Loucy (cell line): ENCODE measurements around the gene SHANK3.

ENCODE experiments used
- H2AFZ ChIP-seq: fragments of 200-600 bp; sonication (generic); 2 replicates; pipeline ENCODE4 v1.6.0; 2016; ENCODE audit warnings: antibody characterized with exemption, mild to moderate bottlenecking, low read length, moderate library complexity
- H3F3A ChIP-seq: fragments of 200-600 bp; 2 replicates; pipeline ENCODE4 v1.6.0; 2016; ENCODE audit warnings: antibody characterized with exemption, low read depth, mild to moderate bottlenecking
- H3K27me3 ChIP-seq: fragments of 200-600 bp; sonication (generic); 2 replicates; pipeline ENCODE4 v1.6.1; 2014; ENCODE audit warnings: low read length, mild to moderate bottlenecking; ENCODE audit not compliant: insufficient read depth, poor library complexity, severe bottlenecking
- H3K36me3 ChIP-seq: fragments of 200-600 bp; sonication (generic); 2 replicates; pipeline ENCODE4 v1.6.1; 2016; ENCODE audit warnings: low read length; ENCODE audit not compliant: insufficient read depth
- H3K4me1 ChIP-seq: fragments of 200-600 bp; sonication (generic); 2 replicates; pipeline ENCODE4 v1.5.1; 2014; ENCODE audit warnings: low read length, mild to moderate bottlenecking; ENCODE audit not compliant: insufficient read depth, poor library complexity, severe bottlenecking
- H3K4me2 ChIP-seq: fragments of 200-600 bp; sonication (generic); 2 replicates; pipeline ENCODE4 v1.6.0; 2014; ENCODE audit warnings: antibody characterized with exemption, low read length, low read depth, mild to moderate bottlenecking; ENCODE audit not compliant: poor library complexity, severe bottlenecking
- H3K4me3 ChIP-seq: fragments of 200-600 bp; sonication (generic); 2 replicates; pipeline ENCODE4 v1.5.1; 2014; ENCODE audit warnings: low read length, mild to moderate bottlenecking, mixed read lengths; ENCODE audit not compliant: poor library complexity, severe bottlenecking
- H3K79me2 ChIP-seq: fragments of 200-600 bp; sonication (generic); 2 replicates; pipeline ENCODE4 v1.6.1; 2014; ENCODE audit warnings: low read length; ENCODE audit not compliant: insufficient read depth
- H3K9ac ChIP-seq: fragments of 200-600 bp; sonication (generic); 2 replicates; pipeline ENCODE4 v1.6.0; 2014; ENCODE audit warnings: mild to moderate bottlenecking, low read depth, low read length, moderate library complexity; ENCODE audit not compliant: poor library complexity, severe bottlenecking
- H3K9me2 ChIP-seq: fragments of 200-600 bp; sonication (generic); replicated peaks from 2 replicates; pipeline ENCODE4 v1.6.1; 2016; ENCODE audit warnings: low read depth, low read length, mixed read lengths
- H3K9me3 ChIP-seq: fragments of 200-600 bp; sonication (generic); 2 replicates; pipeline ENCODE4 v1.6.1; 2014; ENCODE audit warnings: mild to moderate bottlenecking, antibody characterized with exemption, low read length, low read depth; ENCODE audit not compliant: insufficient read depth
- H4K20me1 ChIP-seq: fragments of 200-600 bp; sonication (generic); 2 replicates; pipeline ENCODE4 v1.6.0; 2014; ENCODE audit warnings: antibody characterized with exemption, low read length, mild to moderate bottlenecking; ENCODE audit not compliant: insufficient read depth, poor library complexity, severe bottlenecking
- EZH2phosphoT487 ChIP-seq: fragments of 200-600 bp; IDR thresholded peaks from 2 replicates; pipeline ENCODE4 v1.6.1; 2018; ENCODE audit warnings: antibody characterized with exemption, mild to moderate bottlenecking, moderate library complexity, borderline replicate concordance
- TF ChIP-seq, protein P1 (sequence below): fragments of 200-600 bp; sonication (generic); conservative IDR thresholded peaks from 2 replicates; pipeline ENCODE4 v1.5.1; 2014; ENCODE audit warnings: mild to moderate bottlenecking, antibody characterized with exemption, low read length

SHANK3 gene

DNA sequence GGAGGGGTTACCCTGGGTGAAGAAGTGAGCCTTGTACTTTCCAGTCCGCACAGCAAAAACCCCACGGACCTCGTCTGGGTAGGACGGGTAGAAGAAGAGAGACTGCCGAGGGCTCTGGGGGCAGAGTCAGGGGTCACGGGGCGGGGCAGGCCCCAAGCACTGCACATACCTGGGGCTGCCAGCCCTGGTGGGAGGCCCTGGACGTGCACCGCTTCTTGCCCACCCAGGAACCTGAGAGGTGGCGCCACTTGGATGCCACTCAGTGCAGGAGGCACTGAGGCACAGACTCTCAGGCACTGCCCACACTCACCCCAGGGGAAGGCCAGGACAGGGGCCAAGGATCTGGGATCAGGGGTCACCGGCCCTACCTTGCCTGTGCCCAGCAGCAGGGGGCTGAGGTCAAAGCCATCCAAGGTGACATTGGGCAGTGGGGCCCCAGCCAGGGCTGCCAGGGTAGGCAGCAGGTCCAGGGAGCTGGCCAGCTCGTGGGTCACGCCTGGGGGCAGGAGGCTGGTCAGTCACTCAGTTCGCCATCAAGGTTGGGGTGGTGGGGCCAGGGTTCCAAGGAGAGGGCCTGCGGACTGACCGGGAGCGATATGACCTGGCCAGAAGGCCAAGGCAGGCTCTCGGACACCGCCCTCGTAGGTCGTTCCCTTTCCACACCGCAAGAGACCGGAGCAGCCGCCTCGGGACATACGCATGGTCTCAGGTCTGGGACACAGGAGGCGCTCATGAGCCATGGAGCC lies 46.9 kb upstream of the SHANK3 start:
- no peaks in the 10 kb centered on the region for H3K9me2 ChIP-seq
- no peak overlapping the region for H3K4me3 ChIP-seq
- 0 out of 2 replicates have a peak, but pooled peaks cover 4% of the 10 kb centered on the region for H3F3A ChIP-seq
- H3K79me2 ChIP-seq, result 0 out of 2 replicates have a peak, but pooled peaks cover 7% of the 10 kb centered on the region
- H3K27me3 ChIP-seq, result no peaks in the 10 kb centered on the region
- no peaks in the 10 kb centered on the region for H3K36me3 ChIP-seq
- H3K9ac ChIP-seq, result no peak overlapping the region
- no peaks in the 10 kb centered on the region for H3K9me3 ChIP-seq
- H3K4me1 ChIP-seq, result peaks cover 40% of the 10 kb centered on the region
- TF ChIP-seq EZH2phosphoT487, result no peak
- TF ChIP-seq, protein P1, sequence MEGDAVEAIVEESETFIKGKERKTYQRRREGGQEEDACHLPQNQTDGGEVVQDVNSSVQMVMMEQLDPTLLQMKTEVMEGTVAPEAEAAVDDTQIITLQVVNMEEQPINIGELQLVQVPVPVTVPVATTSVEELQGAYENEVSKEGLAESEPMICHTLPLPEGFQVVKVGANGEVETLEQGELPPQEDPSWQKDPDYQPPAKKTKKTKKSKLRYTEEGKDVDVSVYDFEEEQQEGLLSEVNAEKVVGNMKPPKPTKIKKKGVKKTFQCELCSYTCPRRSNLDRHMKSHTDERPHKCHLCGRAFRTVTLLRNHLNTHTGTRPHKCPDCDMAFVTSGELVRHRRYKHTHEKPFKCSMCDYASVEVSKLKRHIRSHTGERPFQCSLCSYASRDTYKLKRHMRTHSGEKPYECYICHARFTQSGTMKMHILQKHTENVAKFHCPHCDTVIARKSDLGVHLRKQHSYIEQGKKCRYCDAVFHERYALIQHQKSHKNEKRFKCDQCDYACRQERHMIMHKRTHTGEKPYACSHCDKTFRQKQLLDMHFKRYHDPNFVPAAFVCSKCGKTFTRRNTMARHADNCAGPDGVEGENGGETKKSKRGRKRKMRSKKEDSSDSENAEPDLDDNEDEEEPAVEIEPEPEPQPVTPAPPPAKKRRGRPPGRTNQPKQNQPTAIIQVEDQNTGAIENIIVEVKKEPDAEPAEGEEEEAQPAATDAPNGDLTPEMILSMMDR, result peak; percentile 43; the same call in 1 of the 2 replicates
- no peak overlapping the region for H3K4me2 ChIP-seq
- H2AFZ ChIP-seq, result no peak overlapping the region
- H4K20me1 ChIP-seq, result no peaks in the 10 kb centered on the region

DNA sequence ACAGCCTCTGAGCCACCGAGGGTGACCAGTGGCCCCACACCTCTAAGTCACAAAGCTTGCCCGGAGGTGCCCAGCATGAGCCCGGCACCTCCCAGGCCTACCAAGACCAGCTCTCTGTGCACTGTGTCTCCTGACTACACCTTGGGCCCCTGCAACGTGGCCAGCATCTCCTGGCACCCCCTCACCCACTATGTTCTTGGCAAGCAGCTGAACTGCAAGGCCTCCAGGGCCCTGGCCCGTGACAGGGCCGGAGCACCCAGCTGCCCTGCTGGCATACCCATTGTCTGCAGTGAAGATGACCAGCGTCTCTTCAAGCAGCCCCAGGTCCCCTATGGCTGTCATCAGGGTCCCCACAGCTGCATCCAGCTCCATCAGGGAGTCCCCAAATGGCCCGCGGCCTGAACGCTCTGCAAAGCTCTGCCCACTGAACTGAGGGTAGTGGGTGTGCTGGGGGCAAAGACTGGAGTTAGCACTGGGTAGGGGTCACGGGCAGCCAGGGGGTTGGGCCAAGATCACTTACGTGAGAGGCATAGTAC lies 46.2 kb upstream of the SHANK3 start:
- Histone ChIP-seq H3K9me2 (no peaks in the 10 kb centered on the region), H3K9ac (no peak overlapping the region), H3K4me1 (peaks cover 35% of the 10 kb centered on the region), H3K27me3 (no peaks in the 10 kb centered on the region), H2AFZ (no peak overlapping the region), H3K9me3 (no peaks in the 10 kb centered on the region), H3K79me2 (0 out of 2 replicates have a peak, but pooled peaks cover 7% of the 10 kb centered on the region), H3F3A (0 out of 2 replicates have a peak, but pooled peaks cover 4% of the 10 kb centered on the region), H3K4me3 (no peak overlapping the region), H4K20me1 (no peaks in the 10 kb centered on the region), H3K4me2 (peak overlapping the region; percentile 91), H3K36me3 (no peaks in the 10 kb centered on the region)
- no peak for TF ChIP-seq EZH2phosphoT487
- TF ChIP-seq, protein P1, result 0 out of 2 replicates have a peak, but pooled peaks have one; percentile 3

DNA sequence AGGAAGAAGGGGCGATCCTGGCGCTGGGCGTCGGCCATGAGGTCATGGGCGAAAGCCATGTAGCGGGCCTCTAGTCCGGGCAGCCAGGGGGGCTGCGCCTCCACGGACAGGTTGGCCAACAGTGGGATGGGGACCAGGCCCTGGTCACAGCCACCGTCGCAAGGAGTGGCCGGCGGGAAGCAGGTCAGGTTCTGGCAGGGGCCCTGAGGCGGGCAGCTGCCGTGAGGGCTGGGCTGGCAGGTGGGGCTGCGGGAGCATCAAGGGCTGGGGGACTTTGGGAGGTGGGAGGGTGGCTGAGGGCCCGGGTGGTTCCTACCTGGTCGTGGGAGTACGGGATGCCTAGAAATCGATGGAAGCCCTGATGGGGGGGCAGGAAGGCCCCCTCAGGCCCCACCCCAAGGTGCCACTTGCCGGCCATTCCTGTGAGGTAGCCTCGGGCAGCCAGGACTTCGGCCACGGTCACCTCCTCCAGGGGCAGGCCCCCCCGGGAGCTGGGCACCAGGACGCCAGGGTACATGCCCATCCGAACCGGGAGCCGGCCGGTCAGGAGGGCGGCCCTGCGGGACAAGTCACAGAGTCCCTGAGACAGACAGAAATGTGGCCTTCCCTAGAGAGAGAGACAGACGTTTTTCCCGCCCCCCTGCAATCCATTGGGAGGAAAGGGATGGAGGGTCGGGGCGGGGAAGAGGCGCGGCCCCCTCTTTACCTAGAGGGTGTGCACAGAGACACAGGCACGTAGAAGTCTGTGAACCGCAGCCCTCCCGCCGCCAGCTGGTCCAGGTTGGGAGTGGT lies 45.6 kb upstream of the SHANK3 start:
- Histone ChIP-seq H3K36me3 (no peaks in the 10 kb centered on the region), H3K9me2 (no peaks in the 10 kb centered on the region), H3K9ac (peak overlapping the region; percentile 97), H3K4me3 (peak overlapping the region; percentile 98), H3F3A (no peaks in the 10 kb centered on the region), H3K4me2 (peak overlapping the region; percentile 91), H4K20me1 (no peaks in the 10 kb centered on the region), H3K27me3 (no peaks in the 10 kb centered on the region), H3K79me2 (0 out of 2 replicates have a peak, but pooled peaks cover 7% of the 10 kb centered on the region), H3K9me3 (no peaks in the 10 kb centered on the region), H2AFZ (peak overlapping the region; percentile 91; the same call in 1 of the 2 replicates), H3K4me1 (peaks cover 36% of the 10 kb centered on the region)
- TF ChIP-seq, protein P1, result no peak
- no peak for TF ChIP-seq EZH2phosphoT487
